ENCODE results near the gene IGFBP1.
"Not testable (repeated sequence)": the region's sequence is repeated elsewhere in the genome, so short reads cannot be mapped to it uniquely, and the experiment has no call there.

IGFBP1 gene

GRCh38 chr7:45888185-45888992 lies at the start of gene IGFBP1:
TSS of gene IGFBP1 (plus strand) at chr7:45888488. CDS start at chr7:45888653, 165 bp downstream.
- no peak for DNase-seq (ENCODE audit: low spot score)

GRCh38 chr7:45838852-45839251 lies 49.4 kb upstream of the IGFBP1 start:
- DNase-seq (ENCODE audit: low spot score), result not testable (repeated sequence)

GRCh38 chr7:45841926-45842717 lies 46.2 kb upstream of the IGFBP1 start:
- DNase-seq (ENCODE audit: low spot score), result not testable (repeated sequence)

GRCh38 chr7:45846536-45846935 lies 41.8 kb upstream of the IGFBP1 start:
- DNase-seq (ENCODE audit: low spot score), result not testable (repeated sequence)

- not testable (repeated sequence) for DNase-seq (ENCODE audit: low spot score)
These were observed 39.6 kb upstream of the IGFBP1 start for GRCh38 chr7:45848734-45849133.

- DNase-seq (ENCODE audit: low spot score), result not testable (repeated sequence)
These were observed 35.3 kb upstream of the IGFBP1 start for GRCh38 chr7:45852984-45853383.

- not testable (repeated sequence) for DNase-seq (ENCODE audit: low spot score)
These were observed 34.8 kb upstream of the IGFBP1 start for GRCh38 chr7:45853491-45853890.

- not testable (repeated sequence) for DNase-seq (ENCODE audit: low spot score)
These were observed 32.6 kb upstream of the IGFBP1 start for GRCh38 chr7:45855680-45856079.

GRCh38 chr7:45856888-45857287 lies 31.4 kb upstream of the IGFBP1 start:
- DNase-seq (ENCODE audit: low spot score), result not testable (repeated sequence)

GRCh38 chr7:45863715-45864114 lies 24.6 kb upstream of the IGFBP1 start:
- no peak for DNase-seq (ENCODE audit: low spot score)

- DNase-seq (ENCODE audit: low spot score), result no peak
These were observed 22.5 kb upstream of the IGFBP1 start for GRCh38 chr7:45865594-45866410.

- DNase-seq (ENCODE audit: low spot score), result no peak
These were observed 20.8 kb upstream of the IGFBP1 start for GRCh38 chr7:45867471-45867870.

- DNase-seq (ENCODE audit: low spot score), result no peak
These were observed 18.9 kb upstream of the IGFBP1 start for GRCh38 chr7:45869426-45869825.

GRCh38 chr7:45872116-45873034 lies 15.9 kb upstream of the IGFBP1 start:
- no peak for DNase-seq (ENCODE audit: low spot score)

GRCh38 chr7:45873035-45873354 lies 15.3 kb upstream of the IGFBP1 start, which contains the start of gene CCDC201:
TSS of gene CCDC201 (minus strand) at chr7:45873082. CDS start at chr7:45873007, 75 bp downstream.
- DNase-seq (ENCODE audit: low spot score), result no peak

GRCh38 chr7:45873355-45873754 lies 14.9 kb upstream of the IGFBP1 start:
- DNase-seq (ENCODE audit: low spot score), result no peak

GRCh38 chr7:45874408-45875131 lies 13.7 kb upstream of the IGFBP1 start:
- DNase-seq (ENCODE audit: low spot score), result no peak

GRCh38 chr7:45876519-45876918 lies 11.8 kb upstream of the IGFBP1 start:
- no peak for DNase-seq (ENCODE audit: low spot score)

- DNase-seq (ENCODE audit: low spot score), result no peak
These were observed 9.7 kb upstream of the IGFBP1 start for GRCh38 chr7:45878457-45879144.

GRCh38 chr7:45880433-45880860 lies 7.8 kb upstream of the IGFBP1 start:
- no peak for DNase-seq (ENCODE audit: low spot score)

All from hematopoietic multipotent progenitor cell treated with erythropoietin and hydrocortisone succinate and interleukin-3 and kit ligand, for 15 days (in vitro differentiated cells).